Common myeloid progenitor, CD34-positive (primary cell): Measurements from ENCODE around the gene P4HB.

ENCODE experiments used
- CTCF ChIA-PET: fragments of 350-600 bp; sonication (Branson Sonifier 250); formaldehyde crosslinking; loops from one replicate; lab custom pipeline; 2021; ENCODE audit warnings: antibody characterized with exemption; lab: Charles Lee
- POLR2A ChIA-PET: fragments of 350-600 bp; sonication (Branson Sonifier 250); formaldehyde crosslinking; loops from one replicate; lab custom pipeline; 2021; ENCODE audit warnings: antibody characterized with exemption; lab: Charles Lee
- DNase-seq, 3 donors: peaks; one replicate each; pipeline versions ENCODE4 v3.0.0 to v3.0.0-alpha.2; 2013
- H3K27ac ChIP-seq, 2 experiments: 1 replicate in 1 of 2; 2 replicates in 1 of 2; pipeline ENCODE4 v1.7.0; 2013; ENCODE audit warnings: inconsistent platforms in 2 of 2, low read length in 2 of 2, mild to moderate bottlenecking in 2 of 2, low read depth in 1 of 2, moderate library complexity in 1 of 2; ENCODE audit not compliant: severe bottlenecking in 2 of 2, insufficient read depth in 1 of 2, poor library complexity in 1 of 2
- H3K27me3 ChIP-seq, 5 experiments: replicated peaks in 2 of 5; 1 replicate in 3 of 5; 2 replicates in 2 of 5; pipeline versions ENCODE4 v1.6.1 to v1.7.0; 2013; ENCODE audit warnings: low read length in 4 of 5, mild to moderate bottlenecking in 2 of 5, moderate library complexity in 2 of 5, inconsistent platforms in 1 of 5; ENCODE audit not compliant: insufficient read depth in 5 of 5, control insufficient read depth in 4 of 5
- H3K36me3 ChIP-seq, 4 experiments: 1 replicate in 2 of 4; 2 replicates in 2 of 4; pipeline versions ENCODE4 v1.6.1 to v1.7.0; 2013; ENCODE audit warnings: low read length in 3 of 4, control low read depth in 1 of 4, mild to moderate bottlenecking in 1 of 4; ENCODE audit not compliant: control insufficient read depth in 4 of 4, insufficient read depth in 4 of 4
- H3K4me1 ChIP-seq, 4 experiments: 1 replicate in 3 of 4; 2 replicates in 1 of 4; pipeline versions ENCODE4 v1.6.1 to v1.7.1; 2013; ENCODE audit warnings: low read length in 3 of 4, mild to moderate bottlenecking in 3 of 4, control low read depth in 1 of 4, inconsistent platforms in 1 of 4, moderate library complexity in 1 of 4; ENCODE audit not compliant: control insufficient read depth in 4 of 4, insufficient read depth in 4 of 4; ENCODE audit errors: control extremely low read depth in 1 of 4
- H3K4me3 ChIP-seq, 7 experiments: 1 replicate in 4 of 7; 2 replicates in 3 of 7; pipeline versions ENCODE4 v1.5.1 to v1.7.0; 2013; ENCODE audit warnings: mild to moderate bottlenecking in 7 of 7, low read length in 6 of 7, moderate library complexity in 6 of 7, inconsistent platforms in 2 of 7, low read depth in 2 of 7, control low read depth in 1 of 7; ENCODE audit not compliant: insufficient read depth in 4 of 7, control insufficient read depth in 1 of 7; ENCODE audit errors: extremely low read depth in 1 of 7
- H3K9me3 ChIP-seq, 5 experiments: 1 replicate in 4 of 5; 2 replicates in 1 of 5; pipeline versions ENCODE4 v1.6.1 to v1.7.1; 2013; ENCODE audit warnings: low read length in 4 of 5, mild to moderate bottlenecking in 2 of 5, inconsistent platforms in 1 of 5, low read depth in 1 of 5, moderate library complexity in 1 of 5; ENCODE audit not compliant: control insufficient read depth in 4 of 5, insufficient read depth in 2 of 5; ENCODE audit errors: control extremely low read depth in 1 of 5
- WGBS: methylation state at CpG from one replicate; pipeline ENCODE4 v1.1.5; 2013; ENCODE audit not compliant: insufficient coverage; 5-methylcytosine and 5-hydroxymethylcytosine counted together

P4HB gene

DNA sequence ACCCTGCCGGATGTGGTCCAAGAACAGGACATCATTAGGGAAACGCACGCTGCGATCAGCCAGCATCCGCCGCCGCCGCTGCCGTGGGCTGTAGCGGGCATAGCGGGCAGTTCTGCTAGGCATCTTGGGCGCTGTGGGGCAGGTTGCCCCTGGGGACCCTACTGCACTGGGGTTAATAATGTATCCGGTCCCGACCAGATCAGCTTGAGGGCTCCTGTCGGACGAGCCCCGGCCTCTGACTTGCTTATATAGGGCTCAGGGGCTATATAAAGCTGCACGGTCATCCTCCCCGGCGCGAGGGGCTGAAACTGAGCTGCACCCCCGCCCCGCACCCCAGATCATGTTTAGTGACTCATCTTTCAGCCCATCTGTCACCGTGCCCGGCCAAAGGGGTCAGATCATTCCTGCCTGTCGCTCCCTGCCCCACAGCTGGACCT is 25.5 kb downstream of the P4HB start, which contains the start of gene PPP1R27:
TSS of gene PPP1R27 (minus strand) at position 220 of the 437 bp plus-strand sequence. CDS start at position 123, 97 bp downstream.
- DNase-seq, result no peak
- H3K27ac ChIP-seq, result peak within 1 kb of the TSS in 1 of 2 experiments; percentile 91
- ChIA-PET CTCF (interaction anchor here (2.9 kb wide), 1 partner anchor 13 kb away, joined by 9 read pairs; no protein-coding TSS in a partner anchor), POLR2A (no interaction called here)
- peaks cover 0 to 3% (median 0%) of the 10 kb centered on the region in 4 experiments for H3K36me3 ChIP-seq
- H3K4me3 ChIP-seq, result peak within 1 kb of the TSS in 5 of 7 experiments; percentile 23 to 81 (median 54)
- H3K9me3 ChIP-seq, result no peaks in the 10 kb centered on the region
- H3K4me1 ChIP-seq, result peaks cover 3 to 34% (median 27%) of the 10 kb centered on the region in 4 experiments
- no peaks in the 10 kb centered on the region for H3K27me3 ChIP-seq
- 98% methylated on average over 21 of the region's 26 CpGs for WGBS

DNA sequence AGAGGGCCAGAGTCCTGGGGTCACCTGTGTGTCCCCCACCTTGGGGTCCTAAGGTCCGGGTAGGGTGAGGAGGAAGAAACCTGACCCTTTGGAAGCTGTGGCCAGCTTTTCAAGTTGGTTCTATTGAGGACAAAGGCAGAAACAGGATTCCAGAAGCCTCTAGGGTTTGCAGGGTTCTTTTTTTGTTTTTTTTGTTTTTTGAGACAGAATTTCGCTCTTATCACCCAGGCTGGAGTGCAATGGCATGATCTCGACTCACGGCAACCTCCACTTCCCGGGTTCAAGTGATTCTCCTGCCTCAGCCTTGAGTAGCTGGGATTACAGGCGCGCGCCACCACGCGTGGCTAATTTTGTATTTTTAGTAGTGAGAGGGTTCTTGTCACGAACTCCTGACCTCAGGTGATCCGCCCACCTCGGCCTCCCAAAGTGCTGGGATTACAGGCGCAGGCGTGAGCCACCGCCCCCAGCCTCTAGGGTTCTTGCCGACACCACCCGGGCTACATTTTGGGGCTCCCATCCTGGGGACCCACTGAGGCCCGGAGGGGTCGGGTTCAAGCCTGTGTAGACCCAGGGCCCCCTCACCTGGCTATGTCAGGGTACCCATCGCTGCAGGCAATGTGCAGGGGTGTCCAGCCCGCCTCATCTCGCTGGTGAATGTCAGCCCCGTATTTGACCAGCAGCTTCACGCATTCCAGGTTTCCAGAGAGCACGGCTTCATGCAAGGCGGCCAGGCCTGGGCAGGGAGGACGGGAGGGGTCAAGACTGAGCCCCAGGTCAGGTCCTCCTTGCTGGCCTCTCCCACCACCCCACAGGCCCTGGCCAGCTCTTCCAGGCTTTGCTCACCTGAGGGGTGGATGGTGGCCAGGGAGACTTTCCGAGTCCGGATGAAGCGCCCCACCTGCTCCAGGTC is 26.2 kb downstream of the P4HB start:
- Histone ChIP-seq H3K4me3 (peak overlapping the region; percentile 13 to 81 (median 54)), H3K27me3 (no peaks in the 10 kb centered on the region), H3K4me1 (peaks cover 0 to 34% (median 27%) of the 10 kb centered on the region in 4 experiments), H3K27ac (peak overlapping the region in 1 of 2 experiments; percentile 91), H3K9me3 (no peaks in the 10 kb centered on the region), H3K36me3 (peaks cover 0 to 4% (median 0%) of the 10 kb centered on the region in 4 experiments)
- no peak for DNase-seq
- POLR2A ChIA-PET, result interaction anchor here (1.1 to 1.5 kb wide), 2 partner anchors 9 to 18 kb away, joined by 3 to 4 read pairs; no protein-coding TSS in a partner anchor
- CTCF ChIA-PET, result interaction anchor here (0.9 to 2.9 kb wide), 2 partner anchors 12 to 19 kb away, joined by 3 to 9 read pairs; no protein-coding TSS in a partner anchor
- 84% methylated on average over 24 of the region's 31 CpGs for WGBS

DNA sequence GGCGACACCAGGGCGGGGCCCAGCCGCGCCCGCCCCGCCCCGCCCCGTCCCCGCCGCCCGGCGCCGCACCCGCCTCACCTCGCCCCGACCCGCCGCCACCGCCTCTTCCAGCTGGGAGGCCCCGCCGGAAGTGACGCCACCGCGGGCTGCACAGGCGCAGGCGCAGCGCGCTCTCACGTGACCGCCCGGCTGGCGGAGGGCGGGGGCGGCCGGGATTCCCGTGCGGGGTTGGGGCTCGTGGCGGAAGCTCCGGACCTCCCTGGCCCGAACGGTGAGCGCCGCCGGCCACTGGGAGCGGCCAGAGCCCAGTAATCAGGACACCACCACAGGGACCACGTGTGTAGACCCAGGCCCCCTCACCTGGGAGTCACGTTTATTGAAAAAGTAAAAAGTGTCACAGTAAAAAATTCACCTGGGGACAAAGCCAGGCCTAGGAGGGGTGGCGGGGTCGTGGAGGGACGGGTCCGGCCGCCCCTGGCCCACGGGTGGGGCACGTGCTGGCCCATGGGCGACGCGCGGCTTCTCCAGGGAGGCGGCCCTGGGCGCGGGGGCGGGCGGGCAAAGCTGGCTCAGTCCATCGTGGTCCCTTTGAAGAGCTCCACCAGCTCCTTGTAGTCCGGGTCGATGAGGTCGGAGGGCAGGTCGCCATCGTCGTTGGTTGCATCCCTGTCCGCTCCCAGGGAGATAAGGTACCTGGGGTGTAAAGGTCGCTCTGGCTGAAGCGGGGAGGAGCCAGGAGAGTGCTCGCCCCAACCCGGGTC is 27.0 kb downstream of the P4HB start, which contains the start of gene MCRIP1:
TSS of gene MCRIP1 (minus strand) at position 132 of the 761 bp plus-strand sequence. CDS start 8,785 bp downstream, outside the sequence.
- Histone ChIP-seq H3K9me3 (no peaks in the 10 kb centered on the region), H3K4me3 (peak within 1 kb of the TSS; percentile 45 to 81 (median 77)), H3K36me3 (peaks cover 0 to 4% (median 0%) of the 10 kb centered on the region in 4 experiments), H3K27me3 (no peaks in the 10 kb centered on the region), H3K4me1 (peaks cover 0 to 40% (median 27%) of the 10 kb centered on the region in 4 experiments), H3K27ac (peak within 1 kb of the TSS; percentile 78 to 91)
- DNase-seq, result peak; percentile 91 to 94 (median 93)
- WGBS, result under 1% methylated on average over 58 of the region's 76 CpGs
- ChIA-PET CTCF (interaction anchor here (0.9 to 2.9 kb wide), 2 partner anchors 11 to 20 kb away, joined by 3 to 9 read pairs; no protein-coding TSS in a partner anchor), POLR2A (interaction anchor here (0.5 to 1.5 kb wide), 6 partner anchors 10 to 1290 kb away, joined by 3 to 4 read pairs (median 4); no protein-coding TSS in a partner anchor)

DNA sequence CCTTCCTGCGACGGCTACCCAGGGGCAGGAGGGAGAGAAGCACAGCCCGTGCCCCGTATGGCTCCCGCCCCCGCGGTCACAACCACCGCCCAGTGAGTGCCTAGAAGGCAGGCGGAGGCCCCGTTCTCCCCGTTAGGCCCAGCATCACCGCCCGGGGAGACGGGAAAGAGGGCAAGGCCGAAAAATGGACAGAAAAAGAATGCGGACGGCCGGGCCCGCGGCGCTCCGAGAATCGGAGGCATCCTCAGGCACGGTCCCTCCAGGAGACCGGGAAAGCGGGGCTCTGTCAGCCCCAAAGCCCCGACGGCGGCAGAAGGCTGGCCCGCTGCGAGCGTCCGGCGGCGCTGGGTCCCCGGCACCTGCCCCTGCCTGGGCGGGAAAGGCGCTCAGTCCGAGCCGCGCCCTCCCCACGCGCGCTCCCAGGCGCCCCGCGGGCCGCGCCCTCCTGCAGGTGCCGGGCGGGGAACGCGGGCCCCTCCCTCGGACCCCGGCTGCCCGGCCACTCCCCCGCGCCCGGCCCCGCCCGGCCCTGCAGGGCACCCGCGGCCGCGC is 27.7 kb downstream of the P4HB start:
- Histone ChIP-seq H3K36me3 (peaks cover 0 to 4% (median 0%) of the 10 kb centered on the region in 4 experiments), H3K27ac (peak overlapping the region in 1 of 2 experiments; percentile 62), H3K4me1 (peaks cover 0 to 36% (median 27%) of the 10 kb centered on the region in 4 experiments), H3K4me3 (peak overlapping the region; percentile 45 to 81 (median 77)), H3K9me3 (no peaks in the 10 kb centered on the region), H3K27me3 (no peaks in the 10 kb centered on the region)
- ChIA-PET CTCF (interaction anchor here (2.9 kb wide), 1 partner anchor 11 kb away, joined by 9 read pairs; no protein-coding TSS in a partner anchor), POLR2A (interaction anchor here (0.5 to 1.5 kb wide), 5 partner anchors 10 to 1290 kb away, joined by 3 to 4 read pairs (median 4); no protein-coding TSS in a partner anchor)
- WGBS, result 0% methylated on average over 56 of the region's 65 CpGs
- DNase-seq, result peak in 2 of 3 donors; percentile 40 to 50

DNA sequence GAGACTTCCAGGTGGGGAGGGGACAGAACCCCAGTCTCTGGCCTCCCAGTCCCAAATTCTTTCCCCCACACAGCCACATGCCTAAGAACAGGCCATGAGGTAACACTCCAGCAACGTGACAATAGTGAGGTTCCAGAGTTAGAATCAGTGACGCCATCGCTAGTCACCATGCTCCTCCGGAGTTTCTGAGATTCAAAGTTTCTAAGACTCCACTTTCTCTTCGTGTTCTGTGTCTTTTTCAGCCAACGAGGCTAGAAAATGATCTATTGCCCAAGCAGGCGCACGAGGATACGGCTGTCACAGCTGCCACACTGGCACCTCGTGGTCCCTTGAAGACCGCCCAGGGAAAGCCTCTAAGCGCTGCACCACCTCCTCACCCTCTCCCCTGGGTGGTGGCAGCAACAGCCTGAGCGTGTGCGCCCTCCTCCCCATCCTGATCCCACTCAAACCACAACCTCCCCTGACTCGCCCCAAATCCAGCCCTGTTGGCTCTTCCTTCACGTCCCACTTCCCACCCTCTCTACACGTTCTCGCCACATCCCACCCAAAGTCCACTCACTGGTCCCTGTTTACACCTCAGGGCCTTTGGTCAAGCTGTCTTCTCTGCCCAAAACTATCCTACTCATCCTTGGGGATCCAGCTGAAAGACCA is 28.3 kb downstream of the P4HB start:
- peaks cover 0 to 36% (median 27%) of the 10 kb centered on the region in 4 experiments for H3K4me1 ChIP-seq
- H3K4me3 ChIP-seq, result peak overlapping the region; percentile 45 to 81 (median 77)
- POLR2A ChIA-PET, result no interaction called here
- CTCF ChIA-PET, result no interaction called here
- peaks cover 0 to 4% (median 0%) of the 10 kb centered on the region in 4 experiments for H3K36me3 ChIP-seq
- peak; percentile 45 to 78 (median 73) for DNase-seq
- no peaks in the 10 kb centered on the region for H3K9me3 ChIP-seq
- H3K27me3 ChIP-seq, result no peaks in the 10 kb centered on the region
- WGBS, result 18% methylated on average over 17 of the region's 18 CpGs
- H3K27ac ChIP-seq, result peak overlapping the region in 1 of 2 experiments; percentile 62

DNA sequence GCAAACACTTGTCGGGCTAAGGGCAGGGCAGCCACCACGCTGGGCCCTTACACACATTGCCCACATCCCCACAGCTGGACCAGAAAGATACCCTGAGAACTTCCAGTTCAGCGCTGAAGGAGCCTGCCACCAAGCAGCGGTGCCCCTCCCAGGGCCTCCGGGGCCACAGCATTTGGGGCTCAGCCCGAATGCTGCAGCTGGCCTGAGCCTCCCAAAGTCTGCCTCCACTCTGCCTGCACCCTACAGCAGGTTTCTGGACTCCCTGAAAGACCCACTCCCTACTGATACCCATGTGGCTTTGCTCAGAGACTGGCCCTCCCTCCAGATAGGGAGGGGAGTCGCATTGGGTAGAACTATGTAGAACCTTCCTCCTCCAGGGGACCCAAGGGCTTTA is 28.8 kb downstream of the P4HB start:
- Histone ChIP-seq H3K27me3 (no peaks in the 10 kb centered on the region), H3K4me3 (peak overlapping the region in 2 of 7 experiments; percentile 77 to 81), H3K36me3 (peaks cover 0 to 4% (median 0%) of the 10 kb centered on the region in 4 experiments), H3K9me3 (no peaks in the 10 kb centered on the region), H3K4me1 (peaks cover 0 to 36% (median 27%) of the 10 kb centered on the region in 4 experiments), H3K27ac (no peak overlapping the region)
- ChIA-PET CTCF (no interaction called here), POLR2A (no interaction called here)
- DNase-seq, result peak in 2 of 3 donors; percentile 38 to 57
- 89% methylated on average over 4 of the region's 7 CpGs for WGBS
